Mammary epithelial cell (primary cell): ENCODE data around the gene KRT23.

Experiments
- EZH2 ChIP-seq: IDR thresholded peaks from 2 replicates; pipeline ENCODE4 v1.6.1; 2012; ENCODE audit warnings: low read length, inconsistent platforms, borderline replicate concordance
- TF ChIP-seq, protein P1 (sequence below), 2 donors: IDR thresholded peaks in 1 of 2; conservative IDR thresholded peaks in 1 of 2; 2 replicates each; pipeline ENCODE4 v1.5.1; 2011 to 2012; ENCODE audit warnings: inconsistent platforms in 2 of 2, low read length in 2 of 2, mild to moderate bottlenecking in 2 of 2, control low read depth in 1 of 2, low read depth in 1 of 2; ENCODE audit not compliant: insufficient read depth in 1 of 2; ENCODE audit errors: extremely low read depth in 1 of 2

DNA sequence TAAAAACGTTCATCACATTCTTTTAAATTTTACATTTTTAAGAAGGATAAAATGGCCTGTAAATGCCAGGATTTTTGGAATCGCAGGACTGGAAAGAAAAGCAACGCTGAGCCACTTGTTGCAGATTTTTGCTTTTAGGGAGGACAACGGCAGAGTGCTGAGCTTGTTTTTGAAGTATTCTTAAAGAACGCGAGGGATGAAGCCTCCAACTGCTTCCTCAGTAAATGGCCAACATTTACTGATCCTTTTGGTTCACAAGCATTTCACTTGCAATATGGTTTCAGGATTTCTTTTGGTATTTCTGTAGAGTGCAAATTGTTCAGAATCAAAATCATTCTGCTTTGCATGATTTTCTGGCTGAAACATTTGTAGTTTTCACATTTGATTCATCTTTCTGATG, 2.8 kb upstream of the KRT23 start:
- TF ChIP-seq, protein P1, sequence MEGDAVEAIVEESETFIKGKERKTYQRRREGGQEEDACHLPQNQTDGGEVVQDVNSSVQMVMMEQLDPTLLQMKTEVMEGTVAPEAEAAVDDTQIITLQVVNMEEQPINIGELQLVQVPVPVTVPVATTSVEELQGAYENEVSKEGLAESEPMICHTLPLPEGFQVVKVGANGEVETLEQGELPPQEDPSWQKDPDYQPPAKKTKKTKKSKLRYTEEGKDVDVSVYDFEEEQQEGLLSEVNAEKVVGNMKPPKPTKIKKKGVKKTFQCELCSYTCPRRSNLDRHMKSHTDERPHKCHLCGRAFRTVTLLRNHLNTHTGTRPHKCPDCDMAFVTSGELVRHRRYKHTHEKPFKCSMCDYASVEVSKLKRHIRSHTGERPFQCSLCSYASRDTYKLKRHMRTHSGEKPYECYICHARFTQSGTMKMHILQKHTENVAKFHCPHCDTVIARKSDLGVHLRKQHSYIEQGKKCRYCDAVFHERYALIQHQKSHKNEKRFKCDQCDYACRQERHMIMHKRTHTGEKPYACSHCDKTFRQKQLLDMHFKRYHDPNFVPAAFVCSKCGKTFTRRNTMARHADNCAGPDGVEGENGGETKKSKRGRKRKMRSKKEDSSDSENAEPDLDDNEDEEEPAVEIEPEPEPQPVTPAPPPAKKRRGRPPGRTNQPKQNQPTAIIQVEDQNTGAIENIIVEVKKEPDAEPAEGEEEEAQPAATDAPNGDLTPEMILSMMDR (conservative IDR thresholded peaks at IDR 0.05 in 1 of 2, IDR thresholded peaks at IDR 0.05 in 1 of 2; ENCODE audit: extremely low read depth in 1 of 2, insufficient read depth in 1 of 2, low read depth in 1 of 2, low read length in 2 of 2) = no peak
- no peak for TF ChIP-seq EZH2
